ENCODE measurements around the gene EXOSC10.
A peak's percentile ranks its signal among the peaks of the same experiment; 100 is the strongest.
"Not testable (repeated sequence)": the region's sequence is repeated elsewhere in the genome, so short reads cannot be mapped to it uniquely, and the experiment has no call there.

Gene EXOSC10

DNA sequence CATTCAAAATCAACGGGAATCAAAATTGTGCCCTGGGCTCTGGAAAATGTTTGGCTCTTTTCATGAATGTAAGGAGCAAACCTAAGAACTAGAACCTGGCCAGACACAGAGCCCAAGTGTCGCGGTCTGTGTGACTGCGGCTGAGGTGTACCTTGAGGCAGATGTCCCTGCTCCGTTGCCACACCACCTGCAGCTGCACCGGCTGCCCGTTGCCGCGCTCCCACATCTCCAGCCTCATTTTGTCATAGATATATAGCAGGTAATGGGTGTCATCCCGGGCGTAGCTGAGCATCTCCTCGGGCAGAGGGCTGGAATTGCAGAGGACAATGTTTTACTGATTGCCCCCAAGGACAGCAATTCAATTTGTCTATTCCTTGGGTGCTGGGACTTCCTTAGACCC is 18.7 kb downstream of the EXOSC10 start:
- Mint-ChIP-seq H3K36me3 (peaks cover 25% of the 10 kb centered on the region), H3K4me3 (no peak overlapping the region), H3K9me3 (no peaks in the 10 kb centered on the region)

DNA sequence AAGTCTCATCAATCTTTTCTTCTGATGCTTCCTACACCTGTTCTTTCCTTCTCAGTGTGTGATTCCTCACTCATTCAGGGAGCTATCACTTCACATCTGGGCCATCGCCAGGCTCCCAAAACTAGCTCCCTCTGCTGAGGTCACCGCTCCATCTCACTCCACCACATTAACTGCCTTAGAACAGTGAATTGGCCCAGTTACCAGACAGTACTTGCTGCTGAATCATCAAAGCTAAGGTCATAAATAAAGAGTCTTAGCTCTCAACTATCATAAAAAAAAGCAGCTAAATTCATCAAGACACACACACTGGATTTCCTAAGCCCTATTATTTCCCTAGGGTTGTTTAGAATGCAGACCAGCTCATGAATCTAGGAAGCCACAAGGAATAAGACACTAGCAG is 21.0 kb downstream of the EXOSC10 start:
- Mint-ChIP-seq H3K9me3 (no peaks in the 10 kb centered on the region), H3K4me3 (no peak overlapping the region), H3K4me1 (no peaks in the 10 kb centered on the region), H3K27ac (peak overlapping the region; percentile 32), H3K36me3 (peaks cover 22% of the 10 kb centered on the region), H3K27me3 (no peaks in the 10 kb centered on the region)
- DNase-seq (ENCODE audit: low spot score in 2 of 2) (no peak), ATAC-seq (ENCODE audit: low read depth) (no peak)

More for the DNA sequence above, 18.7 kb downstream of the EXOSC10 start:
- Mint-ChIP-seq H3K4me1 (no peaks in the 10 kb centered on the region), H3K27me3 (no peaks in the 10 kb centered on the region), H3K27ac (no peak overlapping the region)
- DNase-seq (ENCODE audit: low spot score in 2 of 2) (no peak), ATAC-seq (ENCODE audit: low read depth) (no peak)

DNA sequence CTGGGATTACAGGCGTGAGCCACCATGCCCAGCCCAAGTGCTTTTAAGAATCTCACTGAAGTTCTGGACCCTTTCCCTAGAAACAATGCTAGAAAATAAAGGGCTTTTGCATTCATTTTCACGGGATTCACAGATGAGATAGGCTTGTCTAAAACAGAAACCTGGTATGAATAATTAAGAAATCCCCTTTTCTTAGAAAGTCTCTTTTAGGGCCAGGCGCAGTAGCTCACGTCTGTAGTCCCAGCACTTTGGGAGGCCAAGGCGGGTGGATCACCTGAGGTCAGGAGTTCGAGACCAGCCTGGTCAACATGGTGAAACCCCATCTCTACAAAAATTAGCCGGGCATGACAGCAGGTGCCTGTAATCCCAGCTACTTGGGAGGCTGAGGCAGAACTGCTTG is 26.3 kb downstream of the EXOSC10 start:
- peaks cover 34% of the 10 kb centered on the region for H3K36me3 Mint-ChIP-seq
- DNase-seq (ENCODE audit: low spot score in 2 of 2); H3K27ac Mint-ChIP-seq; H3K9me3 Mint-ChIP-seq; H3K4me1 Mint-ChIP-seq; ATAC-seq (ENCODE audit: low read depth); H3K4me3 Mint-ChIP-seq; H3K27me3 Mint-ChIP-seq: not testable (repeated sequence)

- DNase-seq (ENCODE audit: low spot score in 2 of 2) (no peak), ATAC-seq (ENCODE audit: low read depth) (peak; percentile 50)
- Mint-ChIP-seq H3K4me3 (no peak overlapping the region), H3K9me3 (no peaks in the 10 kb centered on the region), H3K27me3 (no peaks in the 10 kb centered on the region), H3K4me1 (peaks cover 2% of the 10 kb centered on the region), H3K27ac (peak overlapping the region; percentile 73), H3K36me3 (peaks cover 34% of the 10 kb centered on the region)
Measured at GRCh38 chr1:11072216-11072917, 27.3 kb downstream of the EXOSC10 start.

DNA sequence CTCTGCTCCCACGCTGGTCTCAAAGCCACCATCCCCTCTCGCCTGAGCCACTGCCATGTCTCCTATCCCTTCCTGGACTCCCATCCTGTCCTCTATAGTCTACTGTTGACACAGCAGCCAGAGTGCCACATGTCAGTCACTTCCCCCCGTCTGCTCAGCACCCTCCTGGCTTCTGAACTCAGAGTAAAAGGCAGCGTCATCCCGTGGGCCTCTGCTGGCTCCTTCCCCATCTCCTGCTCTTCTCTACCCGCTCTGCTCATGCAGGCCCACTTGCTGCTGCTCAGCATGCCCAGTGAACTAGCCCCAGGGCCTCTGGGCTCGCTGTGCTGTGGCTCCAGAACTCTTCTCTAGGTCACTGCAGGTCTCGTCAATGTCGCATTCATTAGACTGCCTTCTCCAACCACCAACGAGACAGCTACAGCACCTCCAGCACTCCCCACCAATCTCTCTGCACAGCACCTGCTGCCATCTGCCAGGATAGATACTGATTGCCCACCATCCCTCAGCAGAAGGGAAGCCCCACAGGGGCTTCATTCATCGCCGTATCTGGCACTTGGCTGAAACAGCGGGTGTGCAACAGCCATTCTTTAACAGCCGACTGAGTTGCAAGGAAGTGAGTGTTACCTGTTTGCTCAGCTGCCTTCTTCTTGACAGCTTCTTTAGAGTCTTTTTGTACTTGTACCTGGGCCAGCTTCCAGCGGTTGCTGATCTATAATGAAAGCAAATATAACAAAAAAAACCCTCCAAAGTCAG is 28.0 kb downstream of the EXOSC10 start:
- peaks cover 32% of the 10 kb centered on the region for H3K36me3 Mint-ChIP-seq
- no peaks in the 10 kb centered on the region for H3K9me3 Mint-ChIP-seq
- peaks cover 2% of the 10 kb centered on the region for H3K4me1 Mint-ChIP-seq
- DNase-seq (ENCODE audit: low spot score in 2 of 2) (no peak), ATAC-seq (ENCODE audit: low read depth) (no peak)
- H3K4me3 Mint-ChIP-seq, result no peak overlapping the region
- no peaks in the 10 kb centered on the region for H3K27me3 Mint-ChIP-seq
- H3K27ac Mint-ChIP-seq, result peak overlapping the region; percentile 80

DNA sequence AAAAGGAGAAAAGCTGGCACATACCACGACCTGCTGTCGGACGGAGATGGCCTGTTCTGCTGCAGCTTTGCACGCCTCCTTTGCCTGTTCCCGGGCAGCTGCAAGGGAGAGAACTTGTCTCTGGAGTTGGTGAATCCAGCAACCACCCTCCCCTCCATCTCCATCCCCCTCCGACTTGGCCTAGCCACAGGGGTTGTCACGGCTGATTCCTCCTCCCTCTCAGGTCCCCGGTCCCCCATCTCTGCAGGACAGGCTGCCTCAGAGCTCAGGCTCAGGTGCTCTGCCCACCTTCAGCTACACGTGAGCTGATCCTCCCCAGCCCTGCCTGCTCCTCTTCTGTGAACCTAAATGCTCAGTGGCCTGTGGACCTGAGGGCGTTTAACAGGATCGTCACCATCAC is 28.8 kb downstream of the EXOSC10 start:
- peaks cover 30% of the 10 kb centered on the region for H3K36me3 Mint-ChIP-seq
- no peak overlapping the region for H3K27ac Mint-ChIP-seq
- ATAC-seq (ENCODE audit: low read depth) (no peak), DNase-seq (ENCODE audit: low spot score in 2 of 2) (no peak)
- H3K4me1 Mint-ChIP-seq, result peaks cover 2% of the 10 kb centered on the region
- no peaks in the 10 kb centered on the region for H3K27me3 Mint-ChIP-seq
- no peak overlapping the region for H3K4me3 Mint-ChIP-seq
- no peaks in the 10 kb centered on the region for H3K9me3 Mint-ChIP-seq

DNA sequence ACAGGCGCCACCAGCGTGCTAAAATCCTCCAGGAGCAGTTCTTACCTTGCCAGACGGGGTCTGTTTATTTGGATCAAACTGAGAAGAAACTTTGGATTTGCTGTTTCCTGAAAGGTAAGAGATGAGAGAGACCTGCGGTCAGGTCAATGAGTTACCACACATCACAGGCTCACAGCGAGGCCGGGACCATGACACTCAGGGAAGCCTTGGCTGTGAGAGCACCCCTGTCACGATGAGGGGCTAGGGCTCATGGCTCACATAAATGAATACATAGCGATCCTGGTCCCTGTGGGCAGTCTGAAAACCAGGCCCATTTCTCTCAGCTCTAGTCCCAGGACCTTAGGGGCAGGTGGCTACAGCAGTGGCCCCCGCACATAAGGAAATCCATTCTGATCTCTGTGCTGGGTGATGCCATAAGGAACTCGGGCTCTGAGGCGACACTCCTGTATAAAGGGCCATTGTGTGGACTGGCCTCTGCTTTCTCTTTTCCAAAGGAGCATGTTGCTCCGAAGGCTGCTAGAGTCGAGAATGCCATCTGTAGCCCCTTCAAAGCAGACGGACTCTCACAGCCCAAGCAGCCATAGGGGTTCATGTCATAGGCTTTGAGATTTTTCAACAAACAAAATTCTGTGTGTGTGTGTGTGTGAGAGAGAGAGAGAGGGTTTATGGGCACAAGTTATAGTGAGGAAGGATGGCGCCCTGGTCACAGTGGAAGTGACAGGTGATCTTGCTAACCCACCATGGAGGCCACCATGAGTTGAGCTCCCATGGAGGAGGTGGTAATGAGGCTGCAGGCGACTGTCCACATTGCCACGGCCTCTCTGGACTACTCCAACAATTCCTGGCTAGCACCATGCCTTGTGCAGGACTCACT is 30.8 kb downstream of the EXOSC10 start:
- no peak overlapping the region for H3K27ac Mint-ChIP-seq
- peaks cover 2% of the 10 kb centered on the region for H3K4me1 Mint-ChIP-seq
- no peaks in the 10 kb centered on the region for H3K27me3 Mint-ChIP-seq
- H3K9me3 Mint-ChIP-seq, result no peaks in the 10 kb centered on the region
- H3K36me3 Mint-ChIP-seq, result peaks cover 34% of the 10 kb centered on the region
- ATAC-seq (ENCODE audit: low read depth) (no peak), DNase-seq (ENCODE audit: low spot score in 2 of 2) (no peak)
- no peak overlapping the region for H3K4me3 Mint-ChIP-seq

DNA sequence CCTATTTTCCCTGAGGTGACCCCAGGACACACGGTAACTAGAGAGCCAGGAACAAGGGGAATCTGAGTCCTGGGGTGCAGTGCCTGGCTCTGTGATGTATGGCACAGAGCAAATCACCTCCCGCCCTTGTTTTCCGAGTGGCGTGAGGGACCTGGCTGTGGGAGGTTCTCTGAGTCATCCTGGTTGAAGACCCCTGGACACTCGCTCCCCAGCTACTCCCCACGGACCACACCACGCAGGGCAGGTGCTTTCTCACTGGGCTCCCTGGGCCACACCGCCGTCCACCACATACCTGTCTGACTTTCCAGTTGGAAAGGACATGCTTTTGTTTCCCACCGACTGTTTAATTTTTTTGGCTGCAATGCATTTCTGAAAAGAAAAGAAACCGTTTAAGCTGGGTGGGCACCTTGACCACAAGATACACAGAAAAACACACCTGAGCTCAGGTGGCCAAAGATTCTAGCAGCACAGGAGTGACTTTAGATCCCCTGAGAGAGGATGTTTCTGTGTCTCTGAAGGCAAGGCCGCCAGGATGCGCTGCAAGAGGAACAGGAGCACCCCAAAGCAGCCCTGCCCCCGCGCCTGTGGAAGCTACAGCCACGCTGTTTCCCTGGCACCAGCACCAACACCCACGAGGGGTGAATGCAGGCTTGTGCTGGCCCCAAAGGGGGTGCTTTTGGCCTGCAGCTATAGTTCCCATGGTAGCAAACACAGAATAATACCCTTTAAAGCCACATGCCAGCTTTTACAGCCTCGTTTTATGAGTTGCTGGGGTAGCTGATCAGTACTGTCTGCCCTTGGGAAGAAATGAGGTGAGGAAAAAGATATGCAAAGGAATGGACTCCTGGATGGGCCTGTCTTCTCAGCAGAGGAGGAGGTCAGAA is 31.7 kb downstream of the EXOSC10 start:
- Mint-ChIP-seq H3K27me3 (no peaks in the 10 kb centered on the region), H3K36me3 (peaks cover 34% of the 10 kb centered on the region), H3K9me3 (no peaks in the 10 kb centered on the region), H3K27ac (no peak overlapping the region), H3K4me3 (no peak overlapping the region), H3K4me1 (peaks cover 4% of the 10 kb centered on the region)
- ATAC-seq (ENCODE audit: low read depth), result no peak
- no peak for DNase-seq (ENCODE audit: low spot score in 2 of 2)

GRCh38 chr1:11065796-11066195 is 33.9 kb downstream of the EXOSC10 start:
- no peak overlapping the region for H3K4me3 Mint-ChIP-seq
- H3K27me3 Mint-ChIP-seq, result no peaks in the 10 kb centered on the region
- DNase-seq (ENCODE audit: low spot score in 2 of 2), result no peak
- H3K9me3 Mint-ChIP-seq, result no peaks in the 10 kb centered on the region
- H3K4me1 Mint-ChIP-seq, result peaks cover 6% of the 10 kb centered on the region
- ATAC-seq (ENCODE audit: low read depth), result no peak
- H3K27ac Mint-ChIP-seq, result no peak overlapping the region
- H3K36me3 Mint-ChIP-seq, result peaks cover 22% of the 10 kb centered on the region

- H3K36me3 Mint-ChIP-seq, result peaks cover 21% of the 10 kb centered on the region
- no peak for ATAC-seq (ENCODE audit: low read depth)
- H3K27ac Mint-ChIP-seq, result no peak overlapping the region
- H3K4me1 Mint-ChIP-seq, result peaks cover 8% of the 10 kb centered on the region
- no peak overlapping the region for H3K4me3 Mint-ChIP-seq
- no peak for DNase-seq (ENCODE audit: low spot score in 2 of 2)
- no peaks in the 10 kb centered on the region for H3K27me3 Mint-ChIP-seq
- no peaks in the 10 kb centered on the region for H3K9me3 Mint-ChIP-seq
Measured at GRCh38 chr1:11064942-11065341, 34.7 kb downstream of the EXOSC10 start.

GRCh38 chr1:11063937-11064537 is 35.6 kb downstream of the EXOSC10 start:
- ATAC-seq (ENCODE audit: low read depth); H3K4me3 Mint-ChIP-seq; H3K27me3 Mint-ChIP-seq; DNase-seq (ENCODE audit: low spot score in 2 of 2); H3K9me3 Mint-ChIP-seq; H3K27ac Mint-ChIP-seq: not testable (repeated sequence)
- Mint-ChIP-seq H3K4me1 (peaks cover 10% of the 10 kb centered on the region), H3K36me3 (peaks cover 15% of the 10 kb centered on the region)

DNA sequence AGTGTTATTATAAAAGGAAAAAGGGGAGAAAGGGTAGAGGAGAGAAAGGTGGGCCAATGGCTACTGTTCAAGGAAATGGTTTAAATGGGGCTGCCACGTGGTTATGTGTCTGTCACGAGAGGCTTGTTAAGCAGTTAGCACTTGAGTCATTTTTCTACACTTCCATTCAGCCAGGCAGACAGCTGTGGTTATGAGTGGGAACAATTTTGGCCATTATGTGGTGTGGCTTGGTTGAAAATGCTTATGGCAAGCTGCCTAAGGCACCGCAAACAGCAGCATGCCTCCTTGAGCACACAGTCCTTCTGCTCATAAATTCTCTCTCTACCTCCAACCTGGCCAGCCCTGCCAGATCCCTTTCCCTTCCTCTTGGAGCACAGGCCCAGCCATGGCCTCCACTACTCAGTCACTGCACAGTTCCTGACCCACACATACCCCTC is 36.7 kb downstream of the EXOSC10 start:
- peaks cover 14% of the 10 kb centered on the region for H3K4me1 Mint-ChIP-seq
- H3K27me3 Mint-ChIP-seq, result no peaks in the 10 kb centered on the region
- H3K9me3 Mint-ChIP-seq, result no peaks in the 10 kb centered on the region
- H3K4me3 Mint-ChIP-seq, result no peak overlapping the region
- peak overlapping the region; percentile 76 for H3K27ac Mint-ChIP-seq
- H3K36me3 Mint-ChIP-seq, result peaks cover 9% of the 10 kb centered on the region
- DNase-seq (ENCODE audit: low spot score in 2 of 2) (no peak), ATAC-seq (ENCODE audit: low read depth) (no peak)

Measured in memory B cell (primary cell).